ENCODE data around the gene EXOC3L4. TPM values are rescaled to one million over a fixed set of nuclear protein-coding genes. Genes with fewer than 3 reads are reported as not detected.

EXOC3L4 gene
- total and polyA plus RNA-seq, 2 of the 8 experiments (the other 6 are each of a cell fraction or from before 2014, with no cell fraction given) = 0.45 to 0.57 TPM

GRCh38 chr14:103130017-103130764, 35.7 kb downstream of the EXOC3L4 start (continued):
- TF ChIP-seq RBBP5 (IDR thresholded peaks at IDR 0.05; ENCODE audit: borderline replicate concordance, low read depth, low read length) = no peak
- no peak for TF ChIP-seq SP2 (IDR thresholded peaks at IDR 0.05; ENCODE audit: low read length)

Data from H1 (cell line).